ENCODE results near the gene SLC6A6.

Gene SLC6A6

DNA sequence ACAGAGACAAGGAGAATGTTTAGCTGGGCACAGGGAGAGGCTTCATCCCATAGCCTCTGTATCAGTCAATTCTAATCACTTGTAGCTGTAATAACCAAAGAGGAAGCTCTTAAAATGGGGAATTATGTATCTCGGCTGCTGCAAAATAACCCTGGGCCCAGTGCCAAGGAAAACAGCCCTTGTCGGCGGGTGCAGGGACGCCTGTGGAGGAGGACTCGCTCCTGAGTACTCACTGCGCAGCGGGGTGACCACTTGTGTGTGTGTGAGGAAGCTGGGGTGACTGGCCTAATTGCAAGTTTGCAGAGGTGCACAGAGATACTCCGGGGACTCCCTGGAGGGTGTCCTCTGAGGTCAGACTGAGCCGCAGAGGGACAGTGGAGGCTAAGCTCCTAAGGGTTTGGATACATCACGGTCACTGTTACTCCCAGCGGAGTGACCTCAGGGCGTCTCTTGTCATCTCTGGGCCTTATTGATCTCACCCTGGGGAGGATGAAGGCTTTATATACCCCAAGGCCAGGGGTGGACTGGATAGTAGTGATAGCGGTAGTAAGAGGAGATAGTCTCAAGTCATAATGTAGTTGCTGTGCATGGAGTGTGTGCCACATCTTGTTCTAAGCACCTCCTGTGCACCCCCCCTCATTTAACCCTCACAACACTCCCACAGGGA, 37.2 kb downstream of the SLC6A6 start:
- Histone ChIP-seq H3K4me2 (ENCODE audit: low read length) (peak overlapping the region; percentile 72), H3K4me3 (ENCODE audit: low read depth, low read length, poor library complexity, severe bottlenecking) (peak overlapping the region; percentile 53), H3K36me3 (ENCODE audit: insufficient read depth, low read length) (peaks cover 14% of the 10 kb centered on the region), H3K9ac (ENCODE audit: low read length) (peak overlapping the region; percentile 54; the same call in 1 of the 2 replicates), H3K27me3 (ENCODE audit: insufficient read depth, low read length) (no peaks in the 10 kb centered on the region), H3K4me1 (ENCODE audit: insufficient read depth, low read length, severe bottlenecking) (peaks cover 52% of the 10 kb centered on the region), H3K9me2 (ENCODE audit: low read depth, low read length) (no peaks in the 10 kb centered on the region), H3K79me2 (ENCODE audit: insufficient read depth, low read length) (peaks cover 4% of the 10 kb centered on the region; the same call in 1 of the 2 replicates), H3K27ac (ENCODE audit: low read depth, low read length, poor library complexity, severe bottlenecking) (peak overlapping the region; percentile 93), H3K9me3 (ENCODE audit: low read length) (no peaks in the 10 kb centered on the region), H2AFZ (ENCODE audit: low read length) (no peak overlapping the region), H4K20me1 (ENCODE audit: insufficient read depth, low read length) (no peaks in the 10 kb centered on the region), H3F3A (ENCODE audit: insufficient read depth, low read length) (no peaks in the 10 kb centered on the region)
- TF ChIP-seq, protein P1, sequence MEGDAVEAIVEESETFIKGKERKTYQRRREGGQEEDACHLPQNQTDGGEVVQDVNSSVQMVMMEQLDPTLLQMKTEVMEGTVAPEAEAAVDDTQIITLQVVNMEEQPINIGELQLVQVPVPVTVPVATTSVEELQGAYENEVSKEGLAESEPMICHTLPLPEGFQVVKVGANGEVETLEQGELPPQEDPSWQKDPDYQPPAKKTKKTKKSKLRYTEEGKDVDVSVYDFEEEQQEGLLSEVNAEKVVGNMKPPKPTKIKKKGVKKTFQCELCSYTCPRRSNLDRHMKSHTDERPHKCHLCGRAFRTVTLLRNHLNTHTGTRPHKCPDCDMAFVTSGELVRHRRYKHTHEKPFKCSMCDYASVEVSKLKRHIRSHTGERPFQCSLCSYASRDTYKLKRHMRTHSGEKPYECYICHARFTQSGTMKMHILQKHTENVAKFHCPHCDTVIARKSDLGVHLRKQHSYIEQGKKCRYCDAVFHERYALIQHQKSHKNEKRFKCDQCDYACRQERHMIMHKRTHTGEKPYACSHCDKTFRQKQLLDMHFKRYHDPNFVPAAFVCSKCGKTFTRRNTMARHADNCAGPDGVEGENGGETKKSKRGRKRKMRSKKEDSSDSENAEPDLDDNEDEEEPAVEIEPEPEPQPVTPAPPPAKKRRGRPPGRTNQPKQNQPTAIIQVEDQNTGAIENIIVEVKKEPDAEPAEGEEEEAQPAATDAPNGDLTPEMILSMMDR (IDR thresholded peaks at IDR 0.05; ENCODE audit: low read length): no peak
- TF ChIP-seq EZH2 (IDR thresholded peaks at IDR 0.05; ENCODE audit: borderline replicate concordance, low read length): no peak

DNA sequence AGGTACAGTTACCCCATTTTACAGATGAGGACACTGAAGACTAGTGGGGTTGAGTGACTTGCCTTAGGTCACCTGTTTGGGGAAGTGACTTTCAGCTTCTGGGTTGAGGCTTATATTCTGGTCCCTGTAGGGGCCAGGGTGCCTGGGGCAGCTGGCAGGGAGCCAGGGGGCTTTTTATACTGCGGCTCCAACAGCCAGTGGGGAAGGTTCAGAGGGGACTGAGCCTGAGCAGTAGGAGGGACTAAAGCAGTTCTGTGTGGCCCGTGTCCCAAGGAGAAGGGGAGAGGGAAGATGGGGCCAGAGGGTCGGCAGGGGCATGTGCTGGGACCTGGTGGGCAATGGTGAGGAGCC, 37.7 kb downstream of the SLC6A6 start:
- no peaks in the 10 kb centered on the region for H4K20me1 ChIP-seq (ENCODE audit: insufficient read depth, low read length)

DNA sequence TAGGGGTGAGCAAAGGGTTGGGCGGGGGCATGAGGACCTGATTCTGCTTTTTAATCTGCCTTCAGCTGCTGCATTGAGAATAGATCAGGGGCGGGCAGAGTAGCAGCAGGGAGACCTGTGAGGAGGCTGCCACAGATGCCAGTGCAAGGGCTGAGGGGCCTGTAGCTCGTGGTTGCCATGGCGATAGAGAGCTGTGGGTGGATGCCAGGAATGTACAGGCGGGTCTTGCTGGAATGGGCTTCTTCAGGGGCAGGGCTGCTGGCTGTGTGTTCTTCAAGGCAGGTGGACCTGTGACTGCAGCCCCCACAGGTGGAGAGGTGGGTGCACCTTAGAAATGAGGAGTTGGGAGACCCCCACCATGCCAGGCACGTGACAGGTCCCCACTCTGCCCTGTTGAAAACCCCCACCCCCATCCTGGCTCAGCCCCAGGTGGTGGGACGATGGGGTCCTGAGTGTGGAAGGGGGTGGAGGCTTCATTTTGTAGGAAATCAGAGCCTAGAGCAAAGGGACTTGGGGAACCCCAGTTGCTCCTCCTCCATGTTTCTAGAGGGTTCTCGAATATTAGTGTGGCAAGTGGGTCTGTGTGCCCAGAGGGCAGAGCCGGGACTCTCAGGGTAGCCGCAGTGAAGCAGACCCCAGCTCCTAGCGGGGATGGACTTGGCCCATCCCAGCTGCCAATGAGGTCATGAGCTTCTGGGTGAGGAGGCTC, 38.3 kb downstream of the SLC6A6 start:
- Histone ChIP-seq H2AFZ (ENCODE audit: low read length) (no peak overlapping the region), H3K27me3 (ENCODE audit: insufficient read depth, low read length) (no peaks in the 10 kb centered on the region), H3K4me1 (ENCODE audit: insufficient read depth, low read length, severe bottlenecking) (peaks cover 42% of the 10 kb centered on the region), H3K79me2 (ENCODE audit: insufficient read depth, low read length) (peaks cover 4% of the 10 kb centered on the region; the same call in 1 of the 2 replicates), H3K4me3 (ENCODE audit: low read depth, low read length, poor library complexity, severe bottlenecking) (peak overlapping the region; percentile 53), H3F3A (ENCODE audit: insufficient read depth, low read length) (no peaks in the 10 kb centered on the region), H3K4me2 (ENCODE audit: low read length) (peak overlapping the region; percentile 72), H4K20me1 (ENCODE audit: insufficient read depth, low read length) (no peaks in the 10 kb centered on the region), H3K9me3 (ENCODE audit: low read length) (no peaks in the 10 kb centered on the region), H3K9ac (ENCODE audit: low read length) (peak overlapping the region; percentile 54; the same call in 1 of the 2 replicates), H3K27ac (ENCODE audit: low read depth, low read length, poor library complexity, severe bottlenecking) (peak overlapping the region; percentile 93), H3K9me2 (ENCODE audit: low read depth, low read length) (no peaks in the 10 kb centered on the region), H3K36me3 (ENCODE audit: insufficient read depth, low read length) (peaks cover 22% of the 10 kb centered on the region)
- TF ChIP-seq, protein P1 (IDR thresholded peaks at IDR 0.05; ENCODE audit: low read length): no peak
- no peak for TF ChIP-seq EZH2 (IDR thresholded peaks at IDR 0.05; ENCODE audit: borderline replicate concordance, low read length)

More for the DNA sequence above, 37.7 kb downstream of the SLC6A6 start:
- Histone ChIP-seq H3K9ac (ENCODE audit: low read length) (peak overlapping the region; percentile 54; the same call in 1 of the 2 replicates), H3K4me2 (ENCODE audit: low read length) (peak overlapping the region; percentile 72), H3K9me3 (ENCODE audit: low read length) (no peaks in the 10 kb centered on the region), H3F3A (ENCODE audit: insufficient read depth, low read length) (no peaks in the 10 kb centered on the region), H3K27ac (ENCODE audit: low read depth, low read length, poor library complexity, severe bottlenecking) (peak overlapping the region; percentile 93), H3K79me2 (ENCODE audit: insufficient read depth, low read length) (peaks cover 4% of the 10 kb centered on the region; the same call in 1 of the 2 replicates), H3K4me3 (ENCODE audit: low read depth, low read length, poor library complexity, severe bottlenecking) (peak overlapping the region; percentile 53), H3K9me2 (ENCODE audit: low read depth, low read length) (no peaks in the 10 kb centered on the region), H2AFZ (ENCODE audit: low read length) (no peak overlapping the region), H3K36me3 (ENCODE audit: insufficient read depth, low read length) (peaks cover 18% of the 10 kb centered on the region), H3K27me3 (ENCODE audit: insufficient read depth, low read length) (no peaks in the 10 kb centered on the region), H3K4me1 (ENCODE audit: insufficient read depth, low read length, severe bottlenecking) (peaks cover 47% of the 10 kb centered on the region)
- TF ChIP-seq EZH2 (IDR thresholded peaks at IDR 0.05; ENCODE audit: borderline replicate concordance, low read length): no peak
- TF ChIP-seq, protein P1 (IDR thresholded peaks at IDR 0.05; ENCODE audit: low read length): no peak

All from OCI-LY1 (cell line).